ENCODE measurements around the gene ACTL7B. TPM values are rescaled to one million over a fixed set of nuclear protein-coding genes. Genes with fewer than 3 reads are reported as not detected.
"Not testable (repeated sequence)": the region's sequence is repeated elsewhere in the genome, so short reads cannot be mapped to it uniquely, and the experiment has no call there.

ACTL7B gene
- total RNA-seq, 4 donors from 2014 or later = not detected

GRCh38 chr9:108897324-108898096 lies 41.7 kb upstream of the ACTL7B start:
- WGBS, 2 donors = 92 to 100% methylated on average over 2 of the region's 2 CpGs
- no peak for DNase-seq (ENCODE audit: low spot score in 2 of 2)
- no peak overlapping the region for H3K4me3 ChIP-seq (ENCODE audit: low read depth, poor library complexity, severe bottlenecking)
- no peak for TF ChIP-seq POLR2A (IDR thresholded peaks at IDR 0.05)
- no peak for TF ChIP-seq CTCF (IDR thresholded peaks at IDR 0.05)
- intact Hi-C loops (cut with DNase I; ENCODE audit: low total_unique reads) = no loop called here

- no peak overlapping the region for H3K4me3 ChIP-seq (ENCODE audit: low read depth, poor library complexity, severe bottlenecking)
- WGBS, 2 donors = 85 to 89% methylated on average over 4 of the region's 4 CpGs
- no peak for DNase-seq (ENCODE audit: low spot score in 2 of 2)
- TF ChIP-seq CTCF (IDR thresholded peaks at IDR 0.05) = no peak
- TF ChIP-seq POLR2A (IDR thresholded peaks at IDR 0.05) = no peak
- intact Hi-C loops (cut with DNase I; ENCODE audit: low total_unique reads) = no loop called here
These were observed 38.6 kb upstream of the ACTL7B start for GRCh38 chr9:108894225-108894997.

- no peak for DNase-seq (ENCODE audit: low spot score in 2 of 2)
- WGBS, 2 donors = 95% methylated on average over 4 of the region's 4 CpGs
These were observed 33.9 kb upstream of the ACTL7B start for GRCh38 chr9:108889649-108890067.

GRCh38 chr9:108886594-108887271 lies 30.9 kb upstream of the ACTL7B start:
- intact Hi-C loops (cut with DNase I; ENCODE audit: low total_unique reads); H3K4me3 ChIP-seq (ENCODE audit: low read depth, poor library complexity, severe bottlenecking); DNase-seq (ENCODE audit: low spot score in 2 of 2): not testable (repeated sequence)
- WGBS, 2 donors = 86 to 91% methylated on average over 3 of the region's 3 CpGs

More at GRCh38 chr9:108889649-108890067, 33.9 kb upstream of the ACTL7B start:
- intact Hi-C loops (cut with DNase I; ENCODE audit: low total_unique reads) = no loop called here
- TF ChIP-seq POLR2A (IDR thresholded peaks at IDR 0.05) = no peak
- TF ChIP-seq CTCF (IDR thresholded peaks at IDR 0.05) = no peak
- no peak overlapping the region for H3K4me3 ChIP-seq (ENCODE audit: low read depth, poor library complexity, severe bottlenecking)

- DNase-seq (ENCODE audit: low spot score in 2 of 2) = no peak
- intact Hi-C loops (cut with DNase I; ENCODE audit: low total_unique reads) = no loop called here
- WGBS, 2 donors = 33 to 47% methylated on average over 1 of the region's 1 CpG
- TF ChIP-seq POLR2A (IDR thresholded peaks at IDR 0.05) (no peak), CTCF (IDR thresholded peaks at IDR 0.05) (peak in 1 of 3 donors; percentile 69)
- H3K4me3 ChIP-seq (ENCODE audit: low read depth, poor library complexity, severe bottlenecking) = no peak overlapping the region
These were observed 30.0 kb upstream of the ACTL7B start for GRCh38 chr9:108885643-108886348.

Data from lower leg skin (tissue), 4 donors.